Measurements from ENCODE around the gene PPP1R3F.

GRCh38 chrX:49225858-49226257 is 43.7 kb upstream of the PPP1R3F start:
- TF ChIP-seq CTCF (IDR thresholded peaks at IDR 0.05) (no peak), POLR2A (IDR thresholded peaks at IDR 0.05) (no peak)

Measured in body of pancreas (tissue), 4 donors.